ENCODE measurements around the gene ZCCHC7. TPM values are rescaled to one million over a fixed set of nuclear protein-coding genes. Genes with fewer than 3 reads are reported as not detected.
"Not testable (repeated sequence)": the region's sequence is repeated elsewhere in the genome, so short reads cannot be mapped to it uniquely, and the experiment has no call there.

ZCCHC7 gene
- total RNA-seq, 2 experiments from 2014 or later, result 32.9 to 37.0 TPM

DNA sequence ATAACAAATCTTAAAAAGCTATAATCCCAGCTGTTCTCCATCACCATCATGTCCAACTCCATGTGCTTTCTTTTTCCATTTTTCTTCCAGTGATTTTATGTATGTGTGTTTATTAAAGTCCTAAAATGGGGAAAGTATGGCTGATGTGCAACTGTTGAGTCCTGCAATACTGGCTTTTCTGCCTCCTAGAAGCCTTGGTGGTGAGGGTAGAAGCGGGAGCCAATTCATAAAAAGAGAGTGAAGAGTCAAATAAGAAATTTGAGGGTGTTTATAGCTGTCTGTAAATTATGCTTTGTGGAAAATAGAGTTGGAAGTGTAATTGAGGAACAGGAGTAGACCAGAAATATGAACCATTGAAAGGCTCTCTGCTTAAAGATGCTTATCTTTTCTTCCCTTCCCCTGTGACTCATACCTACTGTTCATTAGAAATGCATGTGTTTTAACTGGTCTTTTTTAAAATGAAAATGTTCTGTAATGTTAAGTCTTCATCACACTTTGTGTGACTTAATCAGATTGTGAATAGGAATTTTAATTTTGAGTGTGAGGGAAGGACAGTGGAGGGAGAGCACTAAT, 80.1 kb downstream of the ZCCHC7 start:
- Mint-ChIP-seq H3K4me1 (ENCODE audit: low read depth) (peaks cover 71% of the 10 kb centered on the region), H3K27me3 (no peaks in the 10 kb centered on the region), H3K4me3 (no peak overlapping the region), H3K36me3 (ENCODE audit: low read depth) (peaks cover 51% of the 10 kb centered on the region), H3K9me3 (peaks cover 11% of the 10 kb centered on the region), H3K27ac (peak overlapping the region; percentile 80)
- POLR2A ChIA-PET, result interaction anchor here (0.7 kb wide), 1 partner anchor 80 kb away, joined by 3 read pairs; the partner anchor contains the start of gene ZCCHC7
- TF ChIP-seq, protein P1, sequence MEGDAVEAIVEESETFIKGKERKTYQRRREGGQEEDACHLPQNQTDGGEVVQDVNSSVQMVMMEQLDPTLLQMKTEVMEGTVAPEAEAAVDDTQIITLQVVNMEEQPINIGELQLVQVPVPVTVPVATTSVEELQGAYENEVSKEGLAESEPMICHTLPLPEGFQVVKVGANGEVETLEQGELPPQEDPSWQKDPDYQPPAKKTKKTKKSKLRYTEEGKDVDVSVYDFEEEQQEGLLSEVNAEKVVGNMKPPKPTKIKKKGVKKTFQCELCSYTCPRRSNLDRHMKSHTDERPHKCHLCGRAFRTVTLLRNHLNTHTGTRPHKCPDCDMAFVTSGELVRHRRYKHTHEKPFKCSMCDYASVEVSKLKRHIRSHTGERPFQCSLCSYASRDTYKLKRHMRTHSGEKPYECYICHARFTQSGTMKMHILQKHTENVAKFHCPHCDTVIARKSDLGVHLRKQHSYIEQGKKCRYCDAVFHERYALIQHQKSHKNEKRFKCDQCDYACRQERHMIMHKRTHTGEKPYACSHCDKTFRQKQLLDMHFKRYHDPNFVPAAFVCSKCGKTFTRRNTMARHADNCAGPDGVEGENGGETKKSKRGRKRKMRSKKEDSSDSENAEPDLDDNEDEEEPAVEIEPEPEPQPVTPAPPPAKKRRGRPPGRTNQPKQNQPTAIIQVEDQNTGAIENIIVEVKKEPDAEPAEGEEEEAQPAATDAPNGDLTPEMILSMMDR (IDR thresholded peaks at IDR 0.05), result no peak
- CTCF ChIA-PET, result no interaction called here
- DNase-seq (no peak), ATAC-seq (peak; percentile 64)
- intact Hi-C loops (cut with micrococcal nuclease), result no loop called here

- ChIA-PET POLR2A (interaction anchor here (1.6 kb wide), 1 partner anchor 81 kb away, joined by 4 read pairs; the partner anchor contains the start of gene ZCCHC7), CTCF (interaction anchor here (0.8 to 1.0 kb wide), 2 partner anchors 81 to 101 kb away, joined by 3 read pairs; partner anchors contain the start of gene ZCCHC7)
- peaks cover 71% of the 10 kb centered on the region for H3K4me1 Mint-ChIP-seq (ENCODE audit: low read depth)
- H3K36me3 Mint-ChIP-seq (ENCODE audit: low read depth), result peaks cover 61% of the 10 kb centered on the region
- no peak for DNase-seq
- intact Hi-C loops (cut with micrococcal nuclease), result no loop called here
- no peak overlapping the region for H3K4me3 Mint-ChIP-seq
- peaks cover 11% of the 10 kb centered on the region for H3K9me3 Mint-ChIP-seq
- no peak for ATAC-seq
- no peaks in the 10 kb centered on the region for H3K27me3 Mint-ChIP-seq
- H3K27ac Mint-ChIP-seq, result no peak overlapping the region
- TF ChIP-seq, protein P1 (IDR thresholded peaks at IDR 0.05), result no peak
Measured at GRCh38 chr9:37201581-37201980, 81.2 kb downstream of the ZCCHC7 start.

DNA sequence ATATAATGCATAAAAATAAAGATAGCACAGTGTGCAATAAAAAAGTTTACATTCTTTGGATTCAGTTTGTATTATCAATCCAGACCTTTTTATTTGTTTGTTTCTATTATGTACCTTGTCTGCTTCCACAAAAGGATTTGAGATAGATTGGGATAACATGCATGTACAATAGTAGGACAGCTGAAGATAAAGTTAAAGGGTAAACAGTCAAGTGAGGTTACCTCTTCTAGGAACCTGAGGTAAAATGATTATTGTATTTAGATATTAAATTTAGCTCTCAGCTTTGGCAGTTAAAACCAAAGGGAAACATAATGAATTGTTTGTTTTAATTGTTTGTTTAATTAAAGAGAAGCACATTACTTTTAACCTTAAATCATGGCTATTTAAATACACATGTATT, 81.7 kb downstream of the ZCCHC7 start:
- CTCF ChIA-PET, result interaction anchor here (0.8 to 1.0 kb wide), 2 partner anchors 81 to 100 kb away, joined by 3 read pairs; partner anchors contain the start of gene ZCCHC7
- no peak for DNase-seq

DNA sequence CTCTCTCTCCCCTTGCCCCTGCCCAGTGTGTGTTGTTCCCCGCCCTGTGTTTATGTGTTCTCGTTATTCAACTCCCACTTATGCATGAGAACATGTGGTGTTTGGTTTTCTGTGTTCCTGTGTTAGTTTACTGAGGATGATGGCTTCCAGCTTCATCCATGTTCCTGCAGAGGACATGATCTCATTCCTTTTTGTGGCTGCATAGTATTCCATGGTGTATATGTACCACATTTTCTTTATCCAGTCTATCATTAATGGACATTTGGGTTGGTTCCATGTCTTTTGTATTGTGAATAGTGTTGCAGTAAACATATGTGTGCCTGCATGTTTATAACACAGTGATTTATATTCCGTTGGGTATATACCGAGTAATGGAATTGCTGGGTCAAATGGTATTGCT, 83.1 kb downstream of the ZCCHC7 start:
- H3K4me3 Mint-ChIP-seq; DNase-seq; ATAC-seq; CTCF ChIA-PET; H3K27ac Mint-ChIP-seq; POLR2A ChIA-PET; H3K27me3 Mint-ChIP-seq; intact Hi-C loops (cut with micrococcal nuclease): not testable (repeated sequence)
- Mint-ChIP-seq H3K36me3 (ENCODE audit: low read depth) (peaks cover 72% of the 10 kb centered on the region), H3K4me1 (ENCODE audit: low read depth) (peaks cover 59% of the 10 kb centered on the region), H3K9me3 (peaks cover 11% of the 10 kb centered on the region)

More for the DNA sequence above, 81.7 kb downstream of the ZCCHC7 start:
- peaks cover 68% of the 10 kb centered on the region for H3K4me1 Mint-ChIP-seq (ENCODE audit: low read depth)
- POLR2A ChIA-PET, result interaction anchor here (1.6 kb wide), 1 partner anchor 82 kb away, joined by 4 read pairs; the partner anchor contains the start of gene ZCCHC7
- no peaks in the 10 kb centered on the region for H3K27me3 Mint-ChIP-seq
- H3K36me3 Mint-ChIP-seq (ENCODE audit: low read depth), result peaks cover 65% of the 10 kb centered on the region
- no peak overlapping the region for H3K4me3 Mint-ChIP-seq
- TF ChIP-seq, protein P1 (IDR thresholded peaks at IDR 0.05), result no peak
- no peak overlapping the region for H3K27ac Mint-ChIP-seq
- no peak for ATAC-seq
- H3K9me3 Mint-ChIP-seq, result peaks cover 11% of the 10 kb centered on the region
- intact Hi-C loops (cut with micrococcal nuclease), result no loop called here

DNA sequence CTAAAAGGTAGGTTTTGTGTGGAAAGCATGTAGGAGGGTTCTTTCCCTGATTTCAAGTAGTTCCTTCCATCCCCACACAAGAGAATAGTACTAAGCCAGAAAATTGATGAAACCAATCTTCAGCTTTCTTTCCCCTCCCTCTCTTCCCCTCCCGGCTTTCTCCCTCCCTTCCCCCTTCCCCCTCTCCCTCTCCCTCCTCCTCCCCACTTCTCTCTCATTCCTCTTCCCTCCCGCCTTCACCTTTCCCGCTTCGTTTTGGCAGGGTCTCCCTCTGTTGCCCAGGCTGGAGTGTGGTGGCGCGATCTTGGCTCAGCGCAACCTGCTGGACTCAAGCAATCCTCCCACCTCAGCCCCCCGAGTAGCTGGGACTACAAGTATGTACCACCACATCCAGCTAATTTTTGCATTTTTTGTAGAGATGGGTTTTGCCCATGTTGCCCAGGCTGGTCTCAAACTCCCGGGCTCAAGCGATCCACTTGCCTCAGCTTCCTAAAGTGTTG, 85.8 kb downstream of the ZCCHC7 start:
- ATAC-seq, result no peak
- intact Hi-C loops (cut with micrococcal nuclease), result no loop called here
- CTCF ChIA-PET, result interaction anchor here (1.9 kb wide), 1 partner anchor 13 kb away, joined by 5 read pairs; no protein-coding TSS in a partner anchor
- TF ChIP-seq, protein P1 (IDR thresholded peaks at IDR 0.05), result no peak
- Mint-ChIP-seq H3K36me3 (ENCODE audit: low read depth) (peaks cover 68% of the 10 kb centered on the region), H3K27me3 (no peaks in the 10 kb centered on the region), H3K4me3 (no peak overlapping the region), H3K27ac (no peak overlapping the region), H3K4me1 (ENCODE audit: low read depth) (peaks cover 54% of the 10 kb centered on the region), H3K9me3 (peaks cover 9% of the 10 kb centered on the region)
- DNase-seq, result no peak
- POLR2A ChIA-PET, result interaction anchor here (1.5 kb wide), 1 partner anchor 9 kb away, joined by 4 read pairs; no protein-coding TSS in a partner anchor
